Activated naive CD4-positive, alpha-beta T cell (primary cell): ENCODE measurements around the gene CST5.
"Not testable (repeated sequence)": the region's sequence is repeated elsewhere in the genome, so short reads cannot be mapped to it uniquely, and the experiment has no call there.

Source experiments
- DNase-seq, 4 experiments: peaks; one replicate each; lab custom pipeline; 2025; lab: John Stamatoyannopoulos, UW

CST5 gene

DNA sequence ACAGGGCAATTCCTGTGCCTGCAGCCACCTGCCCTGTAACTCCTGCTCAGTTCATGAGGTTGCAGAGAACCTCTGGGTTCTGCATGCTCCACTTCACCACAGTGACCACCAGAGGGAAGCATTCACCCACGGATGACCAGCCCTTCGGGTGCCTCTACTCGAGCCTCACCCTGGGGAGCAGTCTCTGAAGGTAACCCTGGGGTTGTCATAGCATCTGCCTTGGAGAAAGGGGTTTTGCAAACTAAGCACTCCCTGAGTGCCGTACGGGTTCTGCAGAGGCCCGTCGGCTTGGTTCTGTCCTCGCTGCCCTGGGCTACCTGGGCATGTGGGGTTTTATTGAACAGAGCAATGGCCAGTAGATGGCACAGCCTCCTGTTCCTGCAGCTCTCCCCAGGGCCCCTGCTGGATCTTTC is 10.2 kb upstream of the CST5 start:
- peak; percentile 12 to 48 (median 29) for DNase-seq

DNA sequence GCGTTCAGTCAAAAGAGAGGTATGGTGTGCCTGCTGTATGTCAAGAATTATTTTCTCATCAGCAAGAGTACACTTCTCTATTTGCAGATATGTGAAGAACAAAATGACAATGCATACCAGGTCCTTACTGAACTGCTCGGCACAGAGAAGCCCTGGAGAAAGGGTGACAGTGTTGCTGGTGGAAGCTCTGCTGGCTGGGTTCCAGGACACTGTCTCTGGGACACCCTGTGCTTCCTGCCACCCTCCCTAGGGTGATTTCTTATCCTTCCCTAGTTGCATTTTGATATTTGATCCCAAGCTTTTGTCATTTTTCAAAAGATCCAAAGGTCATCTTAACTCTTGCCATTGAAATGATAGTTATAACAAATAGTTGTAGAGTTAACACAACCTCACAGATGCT is 8.3 kb upstream of the CST5 start:
- no peak for DNase-seq

DNA sequence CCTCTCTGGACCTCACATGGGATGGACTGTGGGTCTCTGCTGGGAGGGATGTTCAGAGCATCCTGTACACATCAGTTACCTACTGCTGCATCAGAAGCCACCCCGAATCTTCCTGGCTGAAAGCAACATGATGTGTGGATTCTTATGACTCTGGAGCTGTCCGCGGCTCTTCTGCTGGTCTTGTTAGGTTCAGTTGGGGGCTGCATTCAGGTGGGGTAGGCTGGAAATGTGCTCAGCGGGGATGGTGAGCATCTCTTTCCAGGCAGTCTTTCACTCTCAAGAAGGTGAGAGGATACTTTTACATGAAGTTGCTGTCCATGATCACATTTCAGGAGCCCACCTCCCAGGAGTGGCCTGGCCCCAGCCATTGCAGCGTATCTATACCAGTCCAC is 5.2 kb upstream of the CST5 start:
- DNase-seq, result no peak

GRCh38 chr20:23884136-23884770 is 4.7 kb upstream of the CST5 start:
- DNase-seq, result no peak

GRCh38 chr20:23881371-23881770 is 1.8 kb upstream of the CST5 start:
- DNase-seq, result no peak

GRCh38 chr20:23880417-23880816 is 869 bp upstream of the CST5 start:
- no peak for DNase-seq

GRCh38 chr20:23879811-23880374 is 345 bp upstream of the CST5 start:
- DNase-seq, result no peak

DNA sequence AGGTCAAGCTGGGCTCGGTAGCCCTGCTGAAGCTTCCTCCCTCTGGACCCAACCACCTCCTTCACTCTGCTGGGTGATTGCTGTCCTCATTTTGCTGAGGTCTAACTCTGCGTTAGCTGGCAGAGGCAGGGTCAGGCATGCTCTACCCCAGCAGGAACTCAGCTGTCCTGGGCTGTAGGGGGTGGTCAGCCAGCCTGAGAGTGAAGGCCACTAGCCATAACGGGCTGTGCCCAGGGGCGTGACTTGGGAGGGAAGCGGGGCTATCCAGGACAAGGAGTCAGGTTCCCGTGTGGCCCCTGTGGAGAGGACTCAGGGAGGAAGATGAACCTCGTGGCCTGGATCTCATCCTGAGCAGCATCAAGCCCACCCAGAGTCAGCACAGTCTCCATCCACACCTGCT is 761 bp downstream of the CST5 start:
- DNase-seq, result no peak

- not testable (repeated sequence) for DNase-seq
Observed at GRCh38 chr20:23878016-23878542, 1.5 kb downstream of the CST5 start.

- no peak for DNase-seq
Observed at GRCh38 chr20:23877524-23877923, 2.0 kb downstream of the CST5 start.

DNA sequence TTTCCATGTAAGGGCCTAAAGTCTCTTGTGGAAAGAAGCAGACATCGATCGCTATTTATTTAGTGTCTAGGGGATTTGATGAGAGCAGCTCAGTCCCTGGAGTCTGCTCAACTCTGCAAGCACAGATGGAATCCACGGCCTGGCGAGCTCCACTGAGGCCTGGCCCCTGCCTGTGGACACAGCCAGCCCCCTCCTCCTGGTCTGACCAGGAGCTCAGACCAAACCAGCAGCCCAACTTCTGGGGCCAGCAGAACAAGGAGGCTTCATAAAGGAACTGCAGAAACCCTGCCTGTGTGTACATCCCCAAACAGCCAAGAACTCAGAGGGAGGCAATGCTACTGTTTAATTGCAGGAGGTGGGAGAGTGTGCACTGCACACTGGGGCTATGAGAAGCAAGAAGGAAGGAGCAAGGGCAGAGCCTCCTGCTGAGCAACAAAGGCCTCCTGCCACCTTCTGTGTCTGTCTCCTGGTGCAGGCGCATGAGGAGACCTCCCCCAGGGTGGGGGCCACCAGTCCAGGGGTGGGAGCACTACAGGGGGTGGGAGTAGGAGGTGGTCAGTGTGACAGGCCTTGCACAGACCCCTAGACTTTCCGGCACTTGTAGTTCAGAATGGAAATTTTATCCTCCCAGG is 3.8 kb downstream of the CST5 start:
- no peak for DNase-seq

DNA sequence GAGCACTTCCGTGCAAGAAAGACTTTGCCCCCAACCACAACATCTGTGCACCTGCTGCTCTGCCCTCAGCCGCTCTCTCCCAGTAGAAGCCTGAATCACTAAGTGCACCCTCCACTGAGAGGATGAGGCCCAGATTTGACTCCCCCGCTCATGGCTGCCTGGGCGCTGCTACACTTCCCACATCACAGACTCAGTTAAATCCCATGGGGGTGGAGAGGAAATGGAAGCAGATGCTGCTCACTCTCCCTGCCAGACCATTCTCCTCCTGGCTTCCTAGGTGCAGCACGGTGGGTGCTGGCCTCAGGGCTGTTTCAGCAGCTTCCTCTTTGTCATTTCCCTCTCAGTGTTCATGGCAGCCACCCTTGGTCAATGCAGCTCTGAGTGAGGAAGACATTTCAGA is 4.8 kb downstream of the CST5 start:
- no peak for DNase-seq

DNA sequence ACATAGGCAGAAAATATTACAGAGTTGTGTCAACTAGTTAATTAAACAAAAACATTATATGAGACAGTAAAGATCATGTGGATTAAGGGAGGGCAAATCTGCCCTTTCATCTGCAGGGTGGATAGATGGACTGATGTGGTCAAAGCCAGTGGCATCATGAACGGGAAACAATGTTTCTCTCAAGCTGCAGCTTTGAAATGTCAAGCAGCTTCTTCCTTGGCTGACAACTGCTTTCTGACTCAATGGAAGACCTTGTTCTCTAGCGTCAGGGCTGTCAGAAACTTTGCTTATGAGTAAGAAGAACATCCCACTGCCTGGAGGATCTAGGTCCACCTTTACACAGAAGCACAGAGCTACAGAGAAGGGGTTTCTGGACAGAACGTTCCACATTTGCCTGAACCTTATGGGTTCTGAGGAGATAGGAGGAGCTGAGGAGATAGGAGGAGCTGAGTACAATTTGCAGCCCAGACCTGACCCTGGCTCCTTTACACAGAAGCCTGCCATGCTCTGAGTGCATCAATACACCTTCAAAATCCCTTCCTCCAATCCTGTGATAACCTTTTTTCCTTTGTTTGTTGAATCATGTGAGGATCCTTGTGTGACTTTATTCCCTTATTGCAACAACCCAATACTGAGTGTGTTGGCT is 6.1 kb downstream of the CST5 start:
- DNase-seq, result no peak

- no peak for DNase-seq
Observed at GRCh38 chr20:23872065-23872464, 7.5 kb downstream of the CST5 start.

DNA sequence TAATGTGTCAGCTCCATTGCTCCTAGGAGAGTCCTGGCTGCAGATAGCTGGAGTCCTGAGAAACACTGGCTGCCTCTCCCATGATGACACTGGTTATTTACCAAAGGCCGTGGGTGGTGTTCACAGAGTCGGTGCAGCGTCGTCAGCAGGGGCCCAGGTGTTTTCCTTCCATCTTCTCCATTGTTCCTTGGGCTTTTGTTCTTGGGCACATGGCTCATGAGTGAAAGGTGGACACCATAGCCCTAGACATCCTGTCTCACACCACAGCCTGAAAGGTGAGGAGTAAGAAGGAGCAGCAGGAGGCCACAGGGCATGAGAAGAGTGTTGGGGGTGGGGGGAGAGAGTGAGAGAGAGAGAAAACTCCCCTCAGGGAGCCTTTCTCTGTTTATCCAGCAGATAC is 9.1 kb downstream of the CST5 start:
- DNase-seq, result no peak

DNA sequence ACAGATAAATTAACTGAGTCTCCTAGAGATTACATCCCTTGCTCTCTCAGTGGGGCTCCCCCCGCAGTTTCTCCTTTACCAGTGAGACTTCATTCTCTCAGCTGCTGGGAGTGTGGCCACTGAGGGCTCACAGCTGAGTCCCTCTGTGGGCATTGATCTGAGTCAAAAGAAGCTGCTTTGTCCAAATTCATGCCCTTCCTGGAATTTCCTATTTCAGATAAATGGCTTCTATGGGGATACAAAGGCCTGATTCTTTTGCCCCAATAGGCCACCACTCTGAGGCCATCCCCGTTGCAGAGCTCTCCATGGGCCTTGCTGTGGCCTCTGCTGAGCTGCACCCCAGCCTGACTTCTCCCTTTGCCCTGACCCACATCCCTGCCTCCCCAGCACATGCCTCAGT is 10.0 kb downstream of the CST5 start:
- DNase-seq, result no peak

DNA sequence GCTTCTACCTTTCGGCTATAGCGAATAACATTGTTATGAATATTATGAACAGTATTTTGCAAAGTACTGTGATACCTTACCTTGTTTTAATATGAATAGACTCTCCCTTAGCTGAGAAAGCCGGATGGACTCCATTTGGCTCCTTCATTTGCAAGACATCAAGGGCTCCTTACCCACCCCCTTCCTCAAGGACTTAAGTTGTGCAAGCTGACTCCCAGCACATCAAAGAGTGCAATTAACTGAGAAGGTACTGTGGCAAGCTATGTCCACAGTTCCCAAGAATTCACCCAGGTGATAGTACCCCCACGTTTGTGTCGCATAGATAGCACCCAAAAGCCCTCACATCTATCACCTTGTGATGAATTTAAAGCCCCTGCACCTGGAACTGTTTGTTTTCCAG is 11.2 kb downstream of the CST5 start:
- DNase-seq, result no peak

- DNase-seq, result no peak
Observed at GRCh38 chr20:23867152-23867776, 12.3 kb downstream of the CST5 start.

- DNase-seq, result not testable (repeated sequence)
Observed at GRCh38 chr20:23860771-23861170, 18.8 kb downstream of the CST5 start.

DNA sequence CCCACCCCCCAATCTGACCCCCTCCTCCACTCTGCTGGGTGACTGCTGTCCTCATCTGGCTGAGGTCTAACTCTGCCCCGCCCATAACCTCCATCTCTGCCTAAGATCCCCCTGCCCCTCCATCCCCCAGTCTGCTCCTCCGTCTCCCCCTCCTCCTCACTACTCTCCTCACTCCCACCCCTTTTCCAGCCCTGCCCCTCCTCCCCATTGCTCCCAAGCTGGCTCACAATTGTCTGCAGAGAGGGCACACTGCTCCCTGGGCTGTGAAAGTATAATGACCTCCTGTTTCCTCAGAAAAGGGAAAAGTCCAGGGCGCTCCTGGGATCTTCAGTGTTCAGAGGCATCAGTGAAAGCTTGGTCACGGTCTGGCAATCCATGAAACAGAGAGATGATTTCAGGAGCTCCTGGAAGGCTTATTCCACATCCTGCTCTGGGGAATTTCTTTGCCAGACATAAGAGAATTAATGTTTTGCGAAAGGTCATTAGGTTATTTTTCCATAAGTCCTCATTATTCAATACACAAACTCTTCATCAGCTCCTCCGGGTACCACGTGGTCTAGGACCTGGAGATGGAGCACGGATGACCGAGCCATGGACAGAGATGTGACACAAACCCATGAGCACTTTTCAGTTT is 21.5 kb downstream of the CST5 start:
- no peak for DNase-seq

- no peak for DNase-seq
Observed at GRCh38 chr20:23856736-23857135, 22.8 kb downstream of the CST5 start.

DNA sequence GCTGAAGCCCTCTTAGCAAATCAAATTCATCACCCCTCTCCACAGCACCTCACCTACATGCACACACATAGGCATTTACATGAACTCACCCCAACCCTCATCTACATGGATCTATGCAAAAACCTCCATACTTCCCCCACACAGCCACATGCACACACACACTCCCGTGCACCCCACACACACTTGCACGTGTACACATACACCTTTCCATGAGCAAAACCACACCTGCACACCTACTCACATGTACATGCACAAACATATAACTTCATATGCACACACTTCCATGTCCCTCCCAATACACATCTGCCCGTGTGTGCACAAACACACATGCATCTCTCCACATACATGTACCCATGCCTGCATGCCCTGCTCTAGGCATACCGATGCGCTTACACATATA is 23.3 kb downstream of the CST5 start:
- no peak for DNase-seq
